H1 (cell line): Measurements from ENCODE around the gene CGREF1. TPM values are rescaled to one million over a fixed set of nuclear protein-coding genes. Genes with fewer than 3 reads are reported as not detected.
A peak's percentile ranks its signal among the peaks of the same experiment; 100 is the strongest.

Source experiments
- CTCF ChIA-PET: fragments of 300-600 bp; sonication (Branson Sonifier 250); formaldehyde crosslinking; loops from one replicate; lab custom pipeline; 2021; ENCODE audit not compliant: partially characterized antibody; lab: Charles Lee
- POLR2A ChIA-PET: fragments of 300-600 bp; sonication (Branson Sonifier 250); formaldehyde crosslinking; loops from one replicate; lab custom pipeline; 2021; ENCODE audit warnings: inconsistent platforms; ENCODE audit not compliant: partially characterized antibody; lab: Charles Lee
- DNase-seq, 2 experiments: peaks; one replicate each; pipeline versions ENCODE4 v3.0.0 to v3.0.0-alpha.2; 2010 to 2022; ENCODE audit warnings: low spot score in 2 of 2, low read depth in 1 of 2, mixed read lengths in 1 of 2
- FAIRE-seq: peaks from 2 replicates; lab custom pipeline; 2011; peaks lifted over from hg19 to GRCh38; lab: Jason Lieb, UNC
- H2AFZ ChIP-seq: 2 replicates; pipeline ENCODE4 v1.8.1; 2012; ENCODE audit warnings: low read length, inconsistent platforms
- H2AK5ac ChIP-seq: 2 replicates; pipeline ENCODE4 v1.6.1; 2013; ENCODE audit warnings: low read depth, low read length
- H2BK120ac ChIP-seq: replicated peaks from 2 replicates; pipeline ENCODE3; 2013; ENCODE audit warnings: low read depth, low read length, inconsistent platforms
- H2BK12ac ChIP-seq: 2 replicates; pipeline ENCODE4 v1.6.1; 2013; ENCODE audit warnings: low read depth, low read length
- H2BK15ac ChIP-seq: 2 replicates; pipeline ENCODE4 v1.6.1; 2013; ENCODE audit warnings: low read length
- H2BK20ac ChIP-seq: 2 replicates; pipeline ENCODE4 v1.6.1; 2013; ENCODE audit warnings: low read length
- H2BK5ac ChIP-seq: 2 replicates; pipeline ENCODE4 v1.6.1; 2013; ENCODE audit warnings: low read depth, low read length
- H3K14ac ChIP-seq: 2 replicates; pipeline ENCODE4 v1.6.1; 2013; ENCODE audit warnings: inconsistent platforms; ENCODE audit not compliant: insufficient read length
- H3K18ac ChIP-seq: 2 replicates; pipeline ENCODE4 v1.6.1; 2013; ENCODE audit warnings: low read length; ENCODE audit errors: extremely low read depth
- H3K23ac ChIP-seq: 2 replicates; pipeline ENCODE4 v1.6.1; 2013; ENCODE audit warnings: inconsistent platforms; ENCODE audit not compliant: insufficient read length
- H3K23me2 ChIP-seq: 2 replicates; pipeline ENCODE4 v1.6.1; 2013; ENCODE audit warnings: low read depth, low read length
- H3K27ac ChIP-seq: 2 replicates; pipeline ENCODE4 v1.6.1; 2011; ENCODE audit warnings: low read depth, low read length, inconsistent platforms
- H3K27me3 ChIP-seq, 4 experiments: replicated peaks in 1 of 4; 1 replicate in 1 of 4; 2 replicates in 3 of 4; pipeline versions ENCODE4 v1.6.1 to v1.8.1; 2011 to 2013; ENCODE audit warnings: low read length in 3 of 4, mild to moderate bottlenecking in 3 of 4, inconsistent platforms in 2 of 4, mixed read lengths in 2 of 4, moderate library complexity in 1 of 4; ENCODE audit not compliant: control insufficient read depth in 3 of 4, insufficient read depth in 3 of 4; ENCODE audit errors: extremely low read depth in 1 of 4
- H3K36me3 ChIP-seq, 4 experiments: 2 replicates each; pipeline versions ENCODE4 v1.6.1 to v1.8.1; 2011 to 2013; ENCODE audit warnings: mild to moderate bottlenecking in 4 of 4, low read length in 3 of 4, moderate library complexity in 2 of 4, control low read depth in 1 of 4, inconsistent platforms in 1 of 4; ENCODE audit not compliant: insufficient read depth in 4 of 4, control insufficient read depth in 2 of 4
- H3K4ac ChIP-seq: replicated peaks from 2 replicates; pipeline ENCODE3; 2013; ENCODE audit warnings: low read length, low read depth, mixed read lengths, inconsistent platforms; ENCODE audit not compliant: insufficient read length
- H3K4me1 ChIP-seq, 4 experiments: replicated peaks in 1 of 4; 1 replicate in 1 of 4; 2 replicates in 3 of 4; pipeline versions ENCODE4 v1.6.1 to v1.8.1; 2011 to 2013; ENCODE audit warnings: low read length in 3 of 4, inconsistent platforms in 2 of 4, mixed read lengths in 1 of 4; ENCODE audit not compliant: insufficient read depth in 4 of 4, control insufficient read depth in 3 of 4
- H3K4me2 ChIP-seq, 2 experiments: 2 replicates each; pipeline versions ENCODE4 v1.6.1 to v1.8.1; 2011 to 2013; ENCODE audit warnings: low read depth in 2 of 2, low read length in 2 of 2, control low read depth in 1 of 2, inconsistent platforms in 1 of 2, mild to moderate bottlenecking in 1 of 2; ENCODE audit not compliant: insufficient read depth in 1 of 2
- H3K4me3 ChIP-seq, 4 experiments: fragments of 200-600, 300-600 bp in 1 of 4; sonication (generic), shearing (Covaris generic), sonication (Bioruptor Twin) in 1 of 4; 2 replicates each; pipeline versions ENCODE4 v1.5.1 to v1.8.1; 2011 to 2016; ENCODE audit warnings: low read length in 4 of 4, low read depth in 3 of 4, control low read depth in 2 of 4, inconsistent platforms in 2 of 4, mild to moderate bottlenecking in 2 of 4, mixed read lengths in 1 of 4, moderate library complexity in 1 of 4; ENCODE audit not compliant: insufficient read depth in 2 of 4; ENCODE audit errors: extremely low read depth in 1 of 4
- H3K56ac ChIP-seq: replicated peaks from 2 replicates; pipeline ENCODE3; 2013; ENCODE audit warnings: low read depth, mild to moderate bottlenecking, mixed read lengths, low read length, inconsistent platforms; ENCODE audit not compliant: insufficient read length
- H3K79me1 ChIP-seq: 2 replicates; pipeline ENCODE4 v1.6.1; 2013; ENCODE audit warnings: low read depth, low read length, control low read depth
- H3K79me2 ChIP-seq, 2 experiments: 2 replicates each; pipeline versions ENCODE4 v1.6.1 to v1.8.1; 2012 to 2013; ENCODE audit warnings: low read length in 2 of 2, mild to moderate bottlenecking in 2 of 2, inconsistent platforms in 1 of 2; ENCODE audit not compliant: insufficient read depth in 2 of 2, control insufficient read depth in 1 of 2
- H3K9ac ChIP-seq, 4 experiments: replicated peaks in 1 of 4; 1 replicate in 1 of 4; 2 replicates in 3 of 4; pipeline versions ENCODE4 v1.6.1 to v1.8.1; 2011 to 2013; ENCODE audit warnings: low read depth in 3 of 4, low read length in 3 of 4, control low read depth in 2 of 4, mild to moderate bottlenecking in 2 of 4, moderate library complexity in 2 of 4, inconsistent platforms in 1 of 4; ENCODE audit errors: extremely low read depth in 1 of 4
- H3K9me3 ChIP-seq, 2 experiments: 2 replicates each; pipeline versions ENCODE4 v1.6.1 to v1.8.1; 2012 to 2013; ENCODE audit warnings: mild to moderate bottlenecking in 2 of 2, moderate library complexity in 2 of 2, control low read depth in 1 of 2, inconsistent platforms in 1 of 2, low read depth in 1 of 2, low read length in 1 of 2, mixed read lengths in 1 of 2; ENCODE audit not compliant: insufficient read depth in 2 of 2
- H4K20me1 ChIP-seq, 2 experiments: replicated peaks in 1 of 2; 2 replicates each; pipeline versions ENCODE3 to v1.8.1; 2011 to 2013; ENCODE audit warnings: inconsistent platforms in 2 of 2, low read length in 2 of 2, mild to moderate bottlenecking in 1 of 2; ENCODE audit not compliant: insufficient read depth in 2 of 2, control insufficient read depth in 1 of 2
- H4K5ac ChIP-seq: 2 replicates; pipeline ENCODE4 v1.6.1; 2013; ENCODE audit warnings: low read length, low read depth, mixed read lengths, inconsistent platforms; ENCODE audit not compliant: insufficient read length
- H4K8ac ChIP-seq: 2 replicates; pipeline ENCODE4 v1.8.0; 2013; ENCODE audit warnings: mild to moderate bottlenecking, moderate library complexity, low read length, inconsistent platforms; ENCODE audit not compliant: insufficient read depth; ENCODE audit errors: extremely low read depth
- H4K91ac ChIP-seq: replicated peaks from 2 replicates; pipeline ENCODE3; 2013; ENCODE audit warnings: low read length, mixed read lengths, inconsistent platforms; ENCODE audit not compliant: insufficient read length
- BACH1 ChIP-seq: IDR thresholded peaks from 2 replicates; pipeline ENCODE4 v1.6.1; 2012; ENCODE audit warnings: low read length, improper control_type of control experiment
- CREB1 ChIP-seq: IDR thresholded peaks from 2 replicates; pipeline ENCODE4 v1.6.1; 2012; ENCODE audit warnings: inconsistent platforms
- CTBP2 ChIP-seq: IDR thresholded peaks from 2 replicates; pipeline ENCODE4 v1.7.0; 2011; ENCODE audit warnings: borderline replicate concordance, mild to moderate bottlenecking, moderate library complexity, mixed read lengths, low read length; ENCODE audit not compliant: insufficient read depth, insufficient read length
- JUN ChIP-seq: IDR thresholded peaks from 2 replicates; pipeline ENCODE4 v1.6.1; 2011; ENCODE audit warnings: low read depth, mild to moderate bottlenecking, improper control_type of control experiment, low read length
- KDM4A ChIP-seq: IDR thresholded peaks from one replicate; pipeline ENCODE4 v1.7.1; 2012; ENCODE audit warnings: low read depth, mild to moderate bottlenecking, moderate library complexity, low read length, inconsistent platforms; ENCODE audit not compliant: severe bottlenecking
- RAD21 ChIP-seq, 2 experiments: IDR thresholded peaks in 1 of 2; conservative IDR thresholded peaks in 1 of 2; 2 replicates each; pipeline ENCODE4 v1.6.1; 2011; ENCODE audit warnings: low read depth in 2 of 2, low read length in 2 of 2, improper control_type of control experiment in 1 of 2, inconsistent platforms in 1 of 2, mild to moderate bottlenecking in 1 of 2, moderate library complexity in 1 of 2
- SIN3A ChIP-seq, 2 experiments: IDR thresholded peaks in 1 of 2; conservative IDR thresholded peaks in 1 of 2; 2 replicates each; pipeline ENCODE4 v1.6.1; 2011 to 2012; ENCODE audit warnings: low read length in 2 of 2, improper control_type of control experiment in 1 of 2, low read depth in 1 of 2, mild to moderate bottlenecking in 1 of 2
- SP1 ChIP-seq: IDR thresholded peaks from 2 replicates; pipeline ENCODE4 v1.6.1; 2011; ENCODE audit warnings: low read depth, low read length
- WGBS, 2 experiments: shearing (Covaris generic) in 1 of 2; methylation state at CpG; one replicate each; pipeline versions ENCODE4 v1.1.6 to v1.1.7; 2013 to 2015; ENCODE audit warnings: low lambda C conversion rate in 2 of 2, mixed read lengths in 2 of 2, inconsistent platforms in 1 of 2, low coverage in 1 of 2, missing lambda C conversion rate in 1 of 2; ENCODE audit not compliant: insufficient replicate concordance in 2 of 2, insufficient coverage in 1 of 2, insufficient read length in 1 of 2; ENCODE audit errors: extremely low coverage in 1 of 2, missing lambda C conversion rate in 1 of 2; 5-methylcytosine and 5-hydroxymethylcytosine counted together
- polyA plus RNA-seq, 7 experiments: library from polyadenylated mRNA; depleted of rRNA in 3 of 7; stranded (reverse) in 5 of 7; unstranded in 2 of 7; fragments of >200 nt in 5 of 7; fragments of 200-250 nt in 2 of 7; gene quantifications; 1 replicate in 5 of 7; 2 replicates in 1 of 7; 4 replicates in 1 of 7; pipeline versions ENCODE4 v1.2.1 to v1.2.3, GENCODE V29; 2011 to 2013; ENCODE audit warnings: missing spikeins in 2 of 7, mixed read lengths in 2 of 7
- total RNA-seq: library from RNA; stranded (reverse); fragmentation: NEBNext Ultra II Directional; extraction: Animal tissue kit (Norgen Biotek cat#: 25700); gene quantifications from 2 replicates; pipeline ENCODE4 v1.2.1, GENCODE V29; 2021
- TF ChIP-seq, protein P1 (sequence below): IDR thresholded peaks from 2 replicates; pipeline ENCODE4 v1.6.1; 2011; ENCODE audit warnings: low read length, improper control_type of control experiment

The CGREF1 gene
- total and polyA plus RNA-seq, 2 of the 8 experiments (the other 6 are each of a cell fraction or from before 2014, with no cell fraction given) = 2.5 to 3.4 TPM

- peak overlapping the region; percentile 73; the same call in 1 of the 2 replicates for H2AFZ ChIP-seq
- no peak for FAIRE-seq
- 16% methylated on average over 17 of the region's 24 CpGs; no CpG with 5 or more reads in 1 of the 2 experiments for WGBS, 2 experiments
- TF ChIP-seq SIN3A (conservative IDR thresholded peaks at IDR 0.05 in 1 of 2, IDR thresholded peaks at IDR 0.05 in 1 of 2; ENCODE audit: low read depth in 1 of 2, low read length in 2 of 2) (no peak), SP1 (no peak), JUN (no peak), RAD21 (IDR thresholded peaks at IDR 0.05 in 1 of 2, conservative IDR thresholded peaks at IDR 0.05 in 1 of 2; ENCODE audit: low read depth in 2 of 2, low read length in 2 of 2) (no peak), CTBP2 (no peak), KDM4A (peak; percentile 21), BACH1 (0 out of 2 replicates have a peak, but pooled peaks have one; percentile 16), CREB1 (no peak)
- TF ChIP-seq, protein P1, sequence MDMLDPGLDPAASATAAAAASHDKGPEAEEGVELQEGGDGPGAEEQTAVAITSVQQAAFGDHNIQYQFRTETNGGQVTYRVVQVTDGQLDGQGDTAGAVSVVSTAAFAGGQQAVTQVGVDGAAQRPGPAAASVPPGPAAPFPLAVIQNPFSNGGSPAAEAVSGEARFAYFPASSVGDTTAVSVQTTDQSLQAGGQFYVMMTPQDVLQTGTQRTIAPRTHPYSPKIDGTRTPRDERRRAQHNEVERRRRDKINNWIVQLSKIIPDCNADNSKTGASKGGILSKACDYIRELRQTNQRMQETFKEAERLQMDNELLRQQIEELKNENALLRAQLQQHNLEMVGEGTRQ = no peak
These were observed 66.9 kb downstream of the CGREF1 start for GRCh38 chr2:27051902-27052645.

More at GRCh38 chr2:27051902-27052645, 66.9 kb downstream of the CGREF1 start:
- peak overlapping the region; percentile 56 to 73 (median 64); a peak in 6 of 7 replicates for H3K9ac ChIP-seq
- H3K27me3 ChIP-seq = no peaks in the 10 kb centered on the region
- no peak overlapping the region for H3K14ac ChIP-seq
- no peak overlapping the region for H2BK15ac ChIP-seq
- H3K18ac ChIP-seq = no peak overlapping the region
- no peaks in the 10 kb centered on the region for H3K79me1 ChIP-seq
- peaks cover 0 to 4% of the 10 kb centered on the region in 2 experiments for H4K20me1 ChIP-seq
- peak overlapping the region; percentile 32 for H3K56ac ChIP-seq
- H4K91ac ChIP-seq = peak overlapping the region; percentile 76
- peaks cover 13% of the 10 kb centered on the region for H3K23me2 ChIP-seq
- peak in 1 of 2 experiments; percentile 87 for DNase-seq
- H3K4ac ChIP-seq = peak overlapping the region; percentile 45
- H3K23ac ChIP-seq = no peak overlapping the region
- H2BK120ac ChIP-seq = no peak overlapping the region
- H2AK5ac ChIP-seq = no peak overlapping the region
- H3K9me3 ChIP-seq = no peaks in the 10 kb centered on the region
- 0 out of 2 replicates have a peak overlapping the region, but pooled peaks have one; percentile 27 for H2BK12ac ChIP-seq
- H2BK5ac ChIP-seq = peak overlapping the region; percentile 63; the same call in 1 of the 2 replicates
- 0 out of 2 replicates have a peak overlapping the region, but pooled peaks have one; percentile 45 for H3K27ac ChIP-seq
- H3K4me2 ChIP-seq = peak overlapping the region; percentile 72 to 97
- POLR2A ChIA-PET = interaction anchor here (0.7 to 19.3 kb wide), 10 partner anchors 9 to 206 kb away, joined by 3 to 441 read pairs (median 6); partner anchors contain the start of genes EMILIN1, OST4 and TMEM214
- H3K79me2 ChIP-seq = no peaks in the 10 kb centered on the region
- H3K36me3 ChIP-seq = peaks cover 15 to 29% (median 22%) of the 10 kb centered on the region in 4 experiments
- CTCF ChIA-PET = interaction anchor here (1.0 to 18.3 kb wide), 5 partner anchors 13 to 35 kb away, joined by 3 to 160 read pairs (median 5); partner anchors contain the start of genes EMILIN1 and KHK
- H3K4me3 ChIP-seq = peak overlapping the region; percentile 80 to 88 (median 87)
- peak overlapping the region; percentile 45 for H4K5ac ChIP-seq
- H3K4me1 ChIP-seq = no peaks in the 10 kb centered on the region; a peak in 4 of 7 replicates
- H4K8ac ChIP-seq = peak overlapping the region; percentile 54; the same call in 1 of the 2 replicates
- no peak overlapping the region for H2BK20ac ChIP-seq
